RPMI8226 (cell line): ENCODE data around the gene RYR3.

Source experiments
- DNase-seq: peaks from one replicate; pipeline ENCODE4 v3.0.0-alpha.2; 2015

RYR3 gene

GRCh38 chr15:33393546-33393945, 82.8 kb downstream of the RYR3 start:
- no peak for DNase-seq

- DNase-seq = no peak
Measured at GRCh38 chr15:33395321-33395720, 84.6 kb downstream of the RYR3 start.

DNA sequence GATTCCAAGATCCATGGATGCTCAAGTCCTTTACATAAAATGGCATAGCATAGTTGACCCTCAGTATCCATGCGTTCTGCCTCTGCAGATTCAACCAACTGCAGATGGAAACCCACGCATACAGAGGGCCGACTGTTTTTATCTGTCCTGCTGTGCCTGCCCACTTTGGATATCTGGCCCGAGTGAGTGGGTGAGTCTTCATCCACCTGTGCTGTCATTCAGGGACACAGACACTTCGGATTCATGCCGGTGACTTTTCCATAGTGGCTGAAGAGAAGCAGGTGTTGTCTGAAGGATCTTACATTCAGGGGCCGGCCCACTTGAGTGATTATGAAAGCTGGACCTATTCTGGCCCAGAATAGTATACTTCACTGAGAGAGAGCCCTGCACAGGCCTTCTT, 85.1 kb downstream of the RYR3 start:
- DNase-seq = no peak

DNA sequence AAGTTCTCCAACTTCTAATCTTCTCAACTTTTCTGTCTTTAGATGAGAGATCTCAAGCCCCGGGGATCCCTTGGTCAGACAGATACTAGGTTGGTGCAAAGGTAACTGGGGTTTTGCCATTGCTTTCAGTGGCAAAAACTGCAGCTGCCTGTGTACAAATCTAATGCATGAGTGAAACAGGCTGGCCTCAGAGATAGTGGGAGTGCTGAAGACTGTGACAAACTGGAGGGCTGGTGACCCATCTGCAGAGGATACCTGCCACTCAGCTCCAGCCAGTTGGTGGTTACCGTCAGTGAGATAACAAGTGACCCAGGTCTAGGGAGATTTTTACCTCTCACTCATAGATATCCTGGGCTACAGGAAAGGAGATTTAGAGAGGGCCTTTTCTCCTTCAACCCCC, 85.7 kb downstream of the RYR3 start:
- DNase-seq = no peak

- no peak for DNase-seq
Measured at GRCh38 chr15:33398555-33398954, 87.8 kb downstream of the RYR3 start.

DNA sequence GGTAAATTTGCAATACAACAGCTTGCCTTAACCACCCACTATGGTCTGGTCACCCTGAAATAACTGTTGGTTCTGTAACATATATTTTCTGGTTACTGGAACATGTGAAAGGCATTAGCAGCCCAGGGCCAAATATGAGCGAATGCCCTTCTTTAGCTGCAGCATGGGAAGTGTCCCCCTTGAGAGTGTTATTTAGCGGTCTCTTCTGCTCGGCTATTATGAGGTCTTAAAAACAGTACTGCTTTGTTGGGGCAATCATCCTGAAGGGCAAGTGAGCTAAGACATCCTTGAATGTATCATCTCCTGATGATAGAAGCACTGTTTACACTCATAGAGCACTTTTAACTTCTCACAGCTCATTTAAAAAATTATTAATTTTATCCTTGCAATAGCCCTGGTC, 90.2 kb downstream of the RYR3 start:
- DNase-seq = no peak

DNA sequence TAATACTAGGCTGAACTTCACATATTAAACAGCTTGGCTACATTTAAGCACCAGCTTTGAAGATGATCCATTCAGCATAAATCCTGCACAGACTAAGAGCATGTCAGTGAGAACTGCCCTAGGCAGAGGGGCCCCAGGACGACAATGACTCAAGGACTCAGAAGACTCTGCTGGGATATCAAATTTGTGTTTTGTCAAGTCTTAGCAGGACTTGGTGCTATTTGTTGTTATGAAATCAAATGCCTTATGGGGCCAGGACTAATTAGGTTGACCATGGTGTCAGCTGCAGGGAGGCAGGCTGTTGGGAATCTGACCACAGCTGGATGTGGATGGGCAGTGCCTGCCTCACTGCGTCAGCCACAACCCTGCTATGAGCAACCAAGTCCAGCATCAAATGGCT, 91.8 kb downstream of the RYR3 start:
- DNase-seq = no peak

DNA sequence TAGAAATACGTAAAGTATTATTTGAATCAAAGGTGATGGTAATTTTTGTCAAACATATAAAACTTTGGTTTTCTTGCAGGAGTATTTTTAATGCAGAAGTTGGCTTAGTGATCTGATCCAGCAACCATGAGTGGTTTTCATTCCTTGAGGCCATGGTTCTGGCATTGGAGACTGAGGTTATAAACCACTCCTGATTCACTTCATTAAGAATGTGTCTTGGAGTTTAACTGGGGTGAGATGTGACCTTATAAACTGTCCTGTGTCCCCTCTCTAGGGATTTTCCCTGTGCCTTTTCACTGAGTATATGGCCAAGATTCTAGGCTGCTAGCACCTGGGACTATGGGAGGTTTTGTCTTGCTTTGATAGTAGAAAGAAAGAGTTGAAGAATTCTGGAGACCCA, 94.3 kb downstream of the RYR3 start:
- DNase-seq = no peak

DNA sequence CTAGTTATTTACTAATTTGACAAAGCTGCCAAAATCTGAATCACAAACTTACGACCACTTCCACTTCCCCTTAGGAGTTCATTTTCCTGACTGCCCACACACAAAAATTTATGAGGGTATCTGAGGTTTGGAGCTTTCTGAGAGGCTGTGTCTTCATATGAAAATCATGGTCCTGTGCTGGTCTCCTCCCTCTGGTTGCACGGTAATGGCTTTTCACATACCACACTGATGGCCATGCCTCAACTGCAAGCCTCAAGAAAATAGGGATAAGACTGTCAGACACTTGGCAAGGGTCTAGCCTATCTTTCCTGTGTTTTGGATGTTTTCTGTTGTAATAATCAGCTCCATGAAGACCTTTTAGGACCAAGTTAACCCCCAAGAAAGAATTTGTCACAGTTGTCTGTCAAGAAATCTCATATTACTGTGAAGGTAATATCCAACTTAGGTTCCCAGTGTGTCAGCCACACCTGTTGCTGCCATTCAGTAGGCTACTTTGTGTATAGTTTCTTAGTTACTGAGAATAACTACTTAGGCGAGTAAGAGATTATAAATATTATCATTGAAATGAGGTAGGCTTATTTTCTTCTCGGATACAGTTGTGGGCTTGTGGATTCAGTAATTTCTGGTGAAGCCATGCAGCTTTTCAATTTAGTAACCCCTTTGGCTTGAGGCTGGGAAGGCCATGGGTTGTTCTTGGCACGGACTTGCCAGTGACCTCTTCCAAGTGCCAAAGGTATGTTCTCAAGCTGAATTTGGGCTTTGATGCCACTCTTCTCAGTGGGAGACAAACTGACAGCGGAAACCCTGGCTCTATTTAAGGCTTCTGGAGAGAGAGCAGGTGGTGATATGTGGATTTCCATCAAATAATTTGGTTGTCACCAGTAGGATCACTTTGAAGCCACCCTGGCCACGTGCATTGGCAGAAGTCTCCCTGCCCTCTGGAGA, 101.1 kb downstream of the RYR3 start:
- no peak for DNase-seq

- no peak for DNase-seq
Measured at GRCh38 chr15:33419701-33420100, 108.9 kb downstream of the RYR3 start.

DNA sequence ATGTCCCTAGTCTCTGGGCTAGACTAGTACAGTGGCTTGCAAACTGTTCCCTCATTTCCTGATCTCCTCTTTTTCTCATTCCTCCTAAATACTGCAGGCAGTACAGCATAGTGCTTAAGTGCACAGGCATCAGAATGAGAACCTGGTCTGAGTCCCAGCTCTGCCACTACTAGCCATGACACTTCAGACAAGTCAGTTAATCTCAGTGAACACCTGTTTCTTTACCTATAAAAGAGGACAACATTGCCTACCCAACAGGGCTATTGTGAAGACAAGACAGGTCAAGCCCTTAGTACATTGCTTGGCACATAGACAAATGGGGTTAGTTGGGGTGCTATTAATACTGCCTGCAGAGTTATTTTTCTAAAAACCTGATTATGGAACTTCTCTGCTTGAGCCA, 113.3 kb downstream of the RYR3 start:
- DNase-seq = no peak

- no peak for DNase-seq
Measured at GRCh38 chr15:33425142-33425541, 114.4 kb downstream of the RYR3 start.

GRCh38 chr15:33430577-33430976, 119.8 kb downstream of the RYR3 start:
- no peak for DNase-seq

DNA sequence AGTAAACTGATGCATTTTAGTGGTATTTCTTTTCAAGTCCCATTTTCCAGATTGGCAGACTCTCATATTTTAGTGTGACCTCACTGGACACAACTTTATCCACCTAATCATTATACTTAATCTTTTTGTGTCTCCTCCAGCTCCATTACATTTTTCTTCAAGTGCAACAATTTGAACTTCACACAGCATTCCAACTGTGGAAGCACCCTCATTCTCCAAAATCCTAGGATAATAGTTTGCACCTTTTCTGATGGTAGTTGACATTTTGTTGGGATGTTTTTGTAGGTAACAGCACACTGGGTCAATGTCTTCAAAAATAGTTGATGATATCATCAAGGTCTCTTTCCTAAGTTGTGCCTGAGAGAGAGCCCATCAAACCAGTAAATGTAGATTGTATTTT, 123.1 kb downstream of the RYR3 start:
- no peak for DNase-seq

- no peak for DNase-seq
Measured at GRCh38 chr15:33438396-33438795, 127.6 kb downstream of the RYR3 start.

- DNase-seq = no peak
Measured at GRCh38 chr15:33440900-33441299, 130.1 kb downstream of the RYR3 start.

DNA sequence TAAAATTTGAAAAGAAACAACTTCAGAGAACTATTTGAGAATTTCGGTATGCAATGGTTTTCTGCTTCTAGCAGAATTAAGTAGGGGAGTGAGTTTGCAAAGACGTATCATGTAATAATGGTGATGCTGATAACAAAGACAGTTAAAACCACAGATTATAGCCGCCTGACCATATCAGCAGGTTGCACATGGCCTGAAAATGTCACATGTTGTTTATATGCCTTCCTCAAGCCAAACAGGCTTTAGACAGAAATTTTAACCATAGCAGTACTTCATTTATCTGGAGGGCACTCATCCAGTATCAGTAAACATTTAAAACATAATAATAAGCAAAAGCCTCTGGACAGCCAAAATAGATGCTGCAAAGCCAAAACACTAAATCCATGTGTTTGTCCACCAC, 131.7 kb downstream of the RYR3 start:
- DNase-seq = no peak

DNA sequence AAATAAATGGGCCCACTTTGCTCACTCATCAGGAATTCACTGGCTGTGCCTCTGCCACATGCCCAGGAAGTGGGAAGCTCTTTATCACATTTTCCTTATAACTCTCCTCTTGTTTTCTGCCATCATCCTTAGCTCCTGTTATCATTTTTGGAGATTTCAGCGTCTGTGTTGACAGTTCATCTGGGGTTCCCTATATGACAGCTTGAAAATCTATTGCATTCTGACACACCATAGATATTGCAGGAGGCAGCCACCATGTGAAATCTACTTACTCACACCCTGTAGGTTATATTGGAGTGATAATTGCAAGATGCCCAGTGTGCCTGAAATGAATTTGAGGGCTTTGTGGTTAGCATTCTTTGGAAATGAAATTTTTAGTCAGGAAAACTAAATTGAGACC, 132.9 kb downstream of the RYR3 start:
- DNase-seq = no peak

DNA sequence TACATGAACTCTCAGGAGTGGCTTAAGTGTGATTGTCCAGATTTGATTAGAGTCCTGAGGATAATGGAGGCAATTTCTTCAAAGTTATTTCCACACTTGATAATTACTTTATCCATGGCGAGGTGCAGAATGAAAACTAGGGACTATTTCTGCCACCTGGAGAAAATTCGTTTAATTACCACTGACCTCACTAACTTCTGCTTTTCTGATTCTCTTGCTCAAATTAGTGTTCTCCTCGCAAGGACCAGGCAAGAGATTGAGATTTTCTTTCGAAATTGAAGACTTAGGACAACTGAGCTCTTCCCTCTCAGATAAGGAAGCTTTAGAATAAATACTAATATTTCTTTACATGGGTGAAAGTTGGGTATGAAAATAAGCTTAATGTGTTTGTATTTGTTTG, 135.2 kb downstream of the RYR3 start:
- DNase-seq = no peak

DNA sequence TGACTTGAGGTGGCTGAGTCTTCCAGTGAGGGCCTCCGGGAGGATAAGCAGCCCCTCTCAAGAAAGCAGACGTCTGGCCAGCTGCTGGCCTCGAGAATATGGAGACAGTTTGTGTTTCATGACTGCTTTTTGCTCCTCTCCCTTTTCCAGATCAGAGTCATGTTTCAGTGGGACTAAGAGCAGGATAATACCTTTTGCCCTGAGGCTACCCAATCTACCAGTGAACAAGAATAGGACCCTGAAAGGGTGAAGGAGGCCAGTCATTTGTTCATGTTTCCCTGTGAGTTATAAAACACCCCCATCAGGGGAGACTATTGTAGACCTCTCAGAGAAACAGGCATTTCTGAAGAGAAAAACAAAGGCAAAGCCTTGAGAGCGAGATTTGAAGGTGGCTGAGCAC, 137.4 kb downstream of the RYR3 start:
- no peak for DNase-seq

GRCh38 chr15:33448961-33449606, 138.3 kb downstream of the RYR3 start:
- no peak for DNase-seq

- no peak for DNase-seq
Measured at GRCh38 chr15:33449810-33450209, 139.0 kb downstream of the RYR3 start.

DNA sequence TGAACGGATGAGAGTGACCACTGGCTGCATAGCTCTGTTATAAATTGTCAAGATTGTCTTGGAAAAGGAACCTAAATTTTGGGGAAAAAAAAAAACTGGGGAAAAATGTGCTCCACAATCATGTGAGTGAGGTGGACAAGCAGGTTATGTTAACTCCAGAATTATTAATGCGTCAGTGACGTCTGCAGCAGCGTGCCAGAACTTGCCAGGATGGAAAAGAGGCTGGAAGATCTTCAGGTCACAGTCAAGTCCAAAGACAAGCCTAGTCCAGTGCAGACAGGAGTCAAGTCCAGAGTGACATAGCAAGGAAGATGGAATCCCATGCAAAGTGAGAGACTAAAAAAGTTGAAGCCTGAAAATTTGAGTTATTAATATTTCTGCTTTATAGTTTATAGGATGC, 140.6 kb downstream of the RYR3 start:
- no peak for DNase-seq

DNA sequence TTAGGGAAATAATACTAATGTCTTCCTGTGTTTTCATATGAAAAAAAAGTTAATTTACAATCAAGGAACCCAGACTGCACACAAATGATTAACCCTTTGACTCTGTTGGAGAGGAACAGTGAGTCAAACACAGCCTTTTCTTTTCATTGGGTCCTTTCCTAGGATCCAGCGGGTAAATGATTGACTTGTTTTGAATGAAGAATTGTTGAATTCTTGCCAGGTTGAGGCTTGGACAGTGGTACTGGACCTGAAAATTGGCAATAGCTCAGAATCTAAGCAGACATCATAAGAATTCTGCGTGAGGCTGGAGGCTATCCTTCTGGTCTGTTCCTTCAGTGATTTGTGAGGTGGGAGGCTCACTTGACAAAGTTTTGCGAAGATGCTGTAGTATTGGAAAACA, 143.0 kb downstream of the RYR3 start:
- no peak for DNase-seq

- no peak for DNase-seq
Measured at GRCh38 chr15:33454346-33454745, 143.6 kb downstream of the RYR3 start.
